Progenitor cell of endocrine pancreas (in vitro differentiated cells): ENCODE measurements around the gene AK2. TPM values are rescaled to one million over a fixed set of nuclear protein-coding genes. Genes with fewer than 3 reads are reported as not detected.

Source experiments
- DNase-seq: peaks from one replicate; pipeline ENCODE4 v3.0.0; 2021; ENCODE audit warnings: low spot score; ENCODE audit not compliant: unreplicated experiment
- H3K27ac Mint-ChIP-seq: 2 replicates; pipeline ENCODE4 v1.8.0; 2021; ENCODE audit warnings: mild to moderate bottlenecking, moderate library complexity, mixed read lengths
- H3K27me3 Mint-ChIP-seq: 2 replicates; pipeline ENCODE4 v1.8.0; 2021; ENCODE audit warnings: mixed read lengths
- H3K36me3 Mint-ChIP-seq: 2 replicates; pipeline ENCODE4 v1.8.0; 2022; ENCODE audit warnings: mixed read lengths; ENCODE audit not compliant: insufficient read depth
- H3K4me1 Mint-ChIP-seq: 2 replicates; pipeline ENCODE4 v1.8.0; 2021; ENCODE audit warnings: low read depth, mixed read lengths
- H3K4me3 Mint-ChIP-seq: 2 replicates; pipeline ENCODE4 v1.8.0; 2021; ENCODE audit warnings: low read depth, mild to moderate bottlenecking, moderate library complexity, mixed read lengths
- H3K9me3 Mint-ChIP-seq: 2 replicates; pipeline ENCODE4 v1.8.0; 2021; ENCODE audit warnings: low read depth, mixed read lengths
- total RNA-seq: library from RNA; stranded (reverse); gene quantifications from 2 replicates; pipeline ENCODE4 v1.2.1, GENCODE V29; 2021
- TF ChIP-seq, protein P1 (sequence below): fragments of 200-600 bp; sonication (generic); IDR thresholded peaks from one replicate; pipeline ENCODE4 v1.5.0; 2021; ENCODE audit warnings: antibody characterized with exemption, mild to moderate bottlenecking; ENCODE audit not compliant: unreplicated experiment

AK2 gene
- total RNA-seq, 1 donor from 2014 or later: 116 TPM

DNA sequence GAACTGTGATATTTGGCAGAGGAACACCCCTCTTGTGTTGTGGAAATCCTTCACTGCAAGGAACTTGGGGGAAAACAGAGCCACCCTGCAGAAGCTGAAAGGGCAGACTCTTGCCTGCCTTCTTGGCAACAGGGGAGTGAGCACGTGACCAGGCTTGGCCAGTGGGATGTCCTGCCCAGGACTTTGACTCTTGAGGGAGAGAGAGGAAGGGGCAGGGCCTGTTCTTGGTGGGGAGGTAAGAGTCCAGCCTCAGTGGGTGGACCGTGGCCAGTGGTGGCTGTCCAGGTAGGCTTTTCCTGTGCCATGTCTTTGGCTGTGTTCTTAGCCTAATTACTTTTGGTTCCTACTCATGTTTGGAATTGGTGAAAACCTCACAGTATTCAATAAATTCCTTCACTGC lies 8.6 kb upstream of the AK2 start:
- H3K27ac Mint-ChIP-seq: no peak overlapping the region
- TF ChIP-seq, protein P1, sequence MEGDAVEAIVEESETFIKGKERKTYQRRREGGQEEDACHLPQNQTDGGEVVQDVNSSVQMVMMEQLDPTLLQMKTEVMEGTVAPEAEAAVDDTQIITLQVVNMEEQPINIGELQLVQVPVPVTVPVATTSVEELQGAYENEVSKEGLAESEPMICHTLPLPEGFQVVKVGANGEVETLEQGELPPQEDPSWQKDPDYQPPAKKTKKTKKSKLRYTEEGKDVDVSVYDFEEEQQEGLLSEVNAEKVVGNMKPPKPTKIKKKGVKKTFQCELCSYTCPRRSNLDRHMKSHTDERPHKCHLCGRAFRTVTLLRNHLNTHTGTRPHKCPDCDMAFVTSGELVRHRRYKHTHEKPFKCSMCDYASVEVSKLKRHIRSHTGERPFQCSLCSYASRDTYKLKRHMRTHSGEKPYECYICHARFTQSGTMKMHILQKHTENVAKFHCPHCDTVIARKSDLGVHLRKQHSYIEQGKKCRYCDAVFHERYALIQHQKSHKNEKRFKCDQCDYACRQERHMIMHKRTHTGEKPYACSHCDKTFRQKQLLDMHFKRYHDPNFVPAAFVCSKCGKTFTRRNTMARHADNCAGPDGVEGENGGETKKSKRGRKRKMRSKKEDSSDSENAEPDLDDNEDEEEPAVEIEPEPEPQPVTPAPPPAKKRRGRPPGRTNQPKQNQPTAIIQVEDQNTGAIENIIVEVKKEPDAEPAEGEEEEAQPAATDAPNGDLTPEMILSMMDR: no peak
- no peaks in the 10 kb centered on the region for H3K9me3 Mint-ChIP-seq
- peaks cover 7% of the 10 kb centered on the region for H3K4me1 Mint-ChIP-seq
- H3K27me3 Mint-ChIP-seq: no peaks in the 10 kb centered on the region
- DNase-seq: no peak
- H3K4me3 Mint-ChIP-seq: no peak overlapping the region
- no peaks in the 10 kb centered on the region for H3K36me3 Mint-ChIP-seq

DNA sequence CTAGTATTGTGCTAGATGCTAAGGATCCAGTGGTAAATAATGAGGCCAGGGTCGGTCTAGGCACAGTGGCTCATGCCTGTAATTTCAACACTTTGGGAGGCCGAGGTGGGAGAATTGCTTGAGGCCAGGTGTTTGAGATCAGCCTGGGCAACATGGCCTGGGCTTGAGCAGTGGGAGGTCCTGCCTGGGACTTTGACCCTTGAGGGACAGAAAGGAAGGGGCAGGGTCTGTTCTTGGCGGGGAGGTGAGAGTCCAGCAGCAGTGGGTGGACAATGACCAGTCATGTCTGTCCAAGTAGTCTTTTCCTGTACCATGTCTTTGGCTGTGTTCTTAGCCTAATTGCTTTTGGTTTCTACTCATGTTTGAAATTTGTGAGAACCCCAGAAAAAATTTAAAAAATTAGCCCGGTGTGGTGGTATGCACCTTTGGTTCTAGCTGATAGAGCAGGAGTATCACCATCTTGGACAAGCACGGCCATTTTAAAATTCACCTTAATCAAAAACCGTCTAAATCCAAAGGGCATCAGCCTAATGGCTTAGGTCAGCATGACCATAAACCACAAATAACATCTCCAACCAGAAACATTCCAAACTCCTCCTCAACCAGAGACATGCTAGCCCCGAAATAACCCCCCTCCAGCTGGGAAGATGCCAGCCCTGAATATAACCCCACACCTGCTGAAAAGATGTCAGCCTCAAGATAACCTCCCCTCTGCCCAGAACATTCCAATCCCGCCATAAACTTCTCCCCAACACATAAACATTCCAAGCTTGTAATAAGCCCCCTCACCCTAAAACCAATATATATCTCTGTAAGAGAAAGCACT lies 6.8 kb upstream of the AK2 start:
- TF ChIP-seq, protein P1: no peak
- Mint-ChIP-seq H3K27me3 (no peaks in the 10 kb centered on the region), H3K4me3 (no peak overlapping the region), H3K9me3 (no peaks in the 10 kb centered on the region), H3K27ac (no peak overlapping the region), H3K4me1 (peaks cover 7% of the 10 kb centered on the region), H3K36me3 (no peaks in the 10 kb centered on the region)
- no peak for DNase-seq

DNA sequence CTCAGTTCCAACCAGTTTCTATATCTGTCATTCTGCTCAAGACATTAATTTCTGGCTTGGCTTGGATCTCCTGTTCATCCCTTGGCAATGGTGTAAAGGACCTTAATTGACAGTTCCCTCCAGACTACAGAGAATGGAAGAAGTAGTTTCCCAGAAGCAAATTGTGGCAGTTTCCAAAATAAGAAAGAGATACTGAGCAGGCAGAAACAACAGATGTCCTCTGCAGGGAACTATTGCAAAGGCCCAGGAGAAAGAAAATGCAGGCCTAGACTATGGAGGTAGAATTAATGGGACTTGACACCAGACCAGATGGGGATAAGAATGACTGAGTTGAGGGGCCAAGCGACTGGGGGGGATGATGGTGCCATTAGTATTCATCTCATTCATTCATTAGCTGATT lies 6.1 kb upstream of the AK2 start:
- no peak for DNase-seq
- Mint-ChIP-seq H3K4me1 (peaks cover 7% of the 10 kb centered on the region), H3K27ac (no peak overlapping the region), H3K9me3 (no peaks in the 10 kb centered on the region), H3K4me3 (no peak overlapping the region), H3K27me3 (no peaks in the 10 kb centered on the region), H3K36me3 (no peaks in the 10 kb centered on the region)
- TF ChIP-seq, protein P1: no peak

DNA sequence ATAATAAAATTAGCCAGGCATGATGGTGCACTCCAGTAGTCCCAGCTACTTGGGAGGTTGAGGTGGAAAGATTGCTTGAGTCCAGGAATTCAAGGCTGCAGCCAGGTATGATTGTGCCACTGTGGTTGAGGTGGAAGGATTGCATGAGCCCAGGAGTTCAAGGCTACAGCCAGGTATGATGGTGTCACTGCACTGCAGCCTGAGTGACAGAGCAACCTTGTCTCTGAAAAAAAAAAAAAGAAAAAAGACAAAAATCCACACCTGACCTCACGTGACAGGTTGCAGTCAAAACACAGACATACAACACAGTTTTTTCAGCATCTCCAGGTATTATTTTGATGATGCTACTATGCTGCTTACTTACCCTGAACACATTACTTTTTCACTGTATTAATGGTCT lies 4.3 kb upstream of the AK2 start:
- DNase-seq: no peak
- Mint-ChIP-seq H3K4me3 (no peak overlapping the region), H3K9me3 (peaks cover 4% of the 10 kb centered on the region), H3K27ac (no peak overlapping the region), H3K27me3 (no peaks in the 10 kb centered on the region), H3K36me3 (no peaks in the 10 kb centered on the region), H3K4me1 (peaks cover 11% of the 10 kb centered on the region)
- TF ChIP-seq, protein P1: no peak

DNA sequence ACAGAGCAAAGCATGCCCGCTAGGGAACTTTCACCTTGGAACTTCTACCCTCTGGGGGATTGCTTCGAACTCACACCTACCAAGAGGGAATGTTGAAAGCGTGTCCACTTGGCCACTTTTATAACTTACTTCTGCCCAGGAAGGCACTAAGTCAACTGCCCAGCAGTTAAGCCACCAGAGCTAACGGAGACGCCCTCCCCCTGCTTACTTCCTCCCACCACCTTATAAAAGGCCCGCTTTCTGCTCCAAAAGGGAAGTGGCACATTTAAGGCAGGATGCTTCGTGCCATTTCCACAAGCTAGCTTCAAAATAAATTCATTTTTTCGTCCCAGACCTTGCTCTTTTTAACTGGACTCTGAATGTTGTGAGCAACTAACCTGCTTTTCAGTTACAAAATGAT lies 3.2 kb upstream of the AK2 start:
- TF ChIP-seq, protein P1: no peak
- no peak for DNase-seq
- H3K36me3 Mint-ChIP-seq: no peaks in the 10 kb centered on the region
- no peak overlapping the region for H3K4me3 Mint-ChIP-seq
- H3K27me3 Mint-ChIP-seq: no peaks in the 10 kb centered on the region
- no peak overlapping the region for H3K27ac Mint-ChIP-seq
- peaks cover 13% of the 10 kb centered on the region for H3K4me1 Mint-ChIP-seq
- peaks cover 4% of the 10 kb centered on the region for H3K9me3 Mint-ChIP-seq
